ENCODE data around the gene TRPV3. TPM values are rescaled to one million over a fixed set of nuclear protein-coding genes. Genes with fewer than 3 reads are reported as not detected.

The TRPV3 gene
- total and polyA plus RNA-seq, 9 of the 15 experiments (the other 6 are each of a cell fraction or from before 2014, with no cell fraction given), result 0.03 to 0.42 (median 0.11) TPM; not detected in 1

- intact Hi-C loops (cut with micrococcal nuclease) (no loop called here), in situ Hi-C loops (cut with MboI) (no loop called here)
- no peak for ATAC-seq
- Histone ChIP-seq H3K36me3 (ENCODE audit: control insufficient read depth, insufficient read depth, low read length) (no peaks in the 10 kb centered on the region), H3K27ac (ENCODE audit: extremely low read depth, low read depth, low read length) (no peak overlapping the region), H2AFZ (ENCODE audit: low read depth, low read length) (no peak overlapping the region), H3K27me3 (ENCODE audit: control insufficient read depth in 2 of 2, insufficient read depth in 2 of 2, low read length in 2 of 2) (peaks cover 0 to 12% of the 10 kb centered on the region in 2 experiments; a peak in 1 of 5 replicates), H3K4me3 (no peak overlapping the region), H3K9ac (ENCODE audit: insufficient read depth in 1 of 2, low read depth in 2 of 2, low read length in 2 of 2) (no peak overlapping the region), H4K20me1 (replicated peaks; ENCODE audit: control insufficient read depth, insufficient read depth, low read length) (no peaks in the 10 kb centered on the region), H3K9me3 (replicated peaks; ENCODE audit: control insufficient read depth, insufficient read depth, low read depth, low read length) (no peaks in the 10 kb centered on the region), H3K4me1 (replicated peaks in 1 of 2; ENCODE audit: control insufficient read depth in 2 of 2, insufficient read depth in 2 of 2, low read length in 2 of 2) (no peaks in the 10 kb centered on the region), H3K79me2 (ENCODE audit: control insufficient read depth, insufficient read depth, low read length) (no peaks in the 10 kb centered on the region), H3K4me2 (ENCODE audit: insufficient read depth, low read length) (no peak overlapping the region), H3K9me1 (ENCODE audit: control insufficient read depth, insufficient read depth, low read length) (no peaks in the 10 kb centered on the region)
- no peak for DNase-seq (ENCODE audit: extremely low read depth in 1 of 4, low spot score in 3 of 4)
- ChIA-PET POLR2A (no interaction called here), CTCF (ENCODE audit: low intra/inter-chr PET ratio) (no interaction called here)
- no TSS peak for BruUV-seq (replicated peaks)
- WGBS (ENCODE audit: insufficient coverage, low coverage, missing lambda C conversion rate), result no CpG with 5 or more reads among the region's 1 CpG
- TF ChIP-seq ZNF57 (CRISPR knock-in tag; IDR thresholded peaks at IDR 0.05), result no peak
- TF ChIP-seq, protein P1, sequence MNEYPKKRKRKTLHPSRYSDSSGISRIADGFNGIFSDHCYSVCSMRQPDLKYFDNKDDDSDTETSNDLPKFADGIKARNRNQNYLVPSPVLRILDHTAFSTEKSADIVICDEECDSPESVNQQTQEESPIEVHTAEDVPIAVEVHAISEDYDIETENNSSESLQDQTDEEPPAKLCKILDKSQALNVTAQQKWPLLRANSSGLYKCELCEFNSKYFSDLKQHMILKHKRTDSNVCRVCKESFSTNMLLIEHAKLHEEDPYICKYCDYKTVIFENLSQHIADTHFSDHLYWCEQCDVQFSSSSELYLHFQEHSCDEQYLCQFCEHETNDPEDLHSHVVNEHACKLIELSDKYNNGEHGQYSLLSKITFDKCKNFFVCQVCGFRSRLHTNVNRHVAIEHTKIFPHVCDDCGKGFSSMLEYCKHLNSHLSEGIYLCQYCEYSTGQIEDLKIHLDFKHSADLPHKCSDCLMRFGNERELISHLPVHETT (CRISPR knock-in tag; conservative IDR thresholded peaks at IDR 0.05 in 1 of 2, IDR thresholded peaks at IDR 0.05 in 1 of 2), result no peak
- no peak for TF ChIP-seq ARID2 (IDR thresholded peaks at IDR 0.05)
- TF ChIP-seq BRD4 (IDR thresholded peaks at IDR 0.05), result no peak
- TF ChIP-seq, protein P2, sequence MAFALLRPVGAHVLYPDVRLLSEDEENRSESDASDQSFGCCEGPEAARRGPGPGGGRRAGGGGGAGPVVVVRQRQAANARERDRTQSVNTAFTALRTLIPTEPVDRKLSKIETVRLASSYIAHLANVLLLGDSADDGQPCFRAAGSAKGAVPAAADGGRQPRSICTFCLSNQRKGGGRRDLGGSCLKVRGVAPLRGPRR (CRISPR knock-in tag; IDR thresholded peaks at IDR 0.05), result no peak
- no peak for TF ChIP-seq ZNF695 (CRISPR knock-in tag; IDR thresholded peaks at IDR 0.05)
- TF ChIP-seq ZNF75A (CRISPR knock-in tag; IDR thresholded peaks at IDR 0.05), result no peak
- TF ChIP-seq BRD9 (IDR thresholded peaks at IDR 0.05; ENCODE audit: low read depth, partially characterized antibody), result no peak
- TF ChIP-seq POLR2G (IDR thresholded peaks at IDR 0.05; ENCODE audit: low read depth, low read length), result no peak
- TF ChIP-seq, protein P3, sequence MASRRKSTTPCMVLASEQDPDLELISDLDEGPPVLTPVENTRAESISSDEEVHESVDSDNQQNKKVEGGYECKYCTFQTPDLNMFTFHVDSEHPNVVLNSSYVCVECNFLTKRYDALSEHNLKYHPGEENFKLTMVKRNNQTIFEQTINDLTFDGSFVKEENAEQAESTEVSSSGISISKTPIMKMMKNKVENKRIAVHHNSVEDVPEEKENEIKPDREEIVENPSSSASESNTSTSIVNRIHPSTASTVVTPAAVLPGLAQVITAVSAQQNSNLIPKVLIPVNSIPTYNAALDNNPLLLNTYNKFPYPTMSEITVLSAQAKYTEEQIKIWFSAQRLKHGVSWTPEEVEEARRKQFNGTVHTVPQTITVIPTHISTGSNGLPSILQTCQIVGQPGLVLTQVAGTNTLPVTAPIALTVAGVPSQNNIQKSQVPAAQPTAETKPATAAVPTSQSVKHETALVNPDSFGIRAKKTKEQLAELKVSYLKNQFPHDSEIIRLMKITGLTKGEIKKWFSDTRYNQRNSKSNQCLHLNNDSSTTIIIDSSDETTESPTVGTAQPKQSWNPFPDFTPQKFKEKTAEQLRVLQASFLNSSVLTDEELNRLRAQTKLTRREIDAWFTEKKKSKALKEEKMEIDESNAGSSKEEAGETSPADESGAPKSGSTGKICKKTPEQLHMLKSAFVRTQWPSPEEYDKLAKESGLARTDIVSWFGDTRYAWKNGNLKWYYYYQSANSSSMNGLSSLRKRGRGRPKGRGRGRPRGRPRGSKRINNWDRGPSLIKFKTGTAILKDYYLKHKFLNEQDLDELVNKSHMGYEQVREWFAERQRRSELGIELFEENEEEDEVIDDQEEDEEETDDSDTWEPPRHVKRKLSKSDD (conservative IDR thresholded peaks at IDR 0.05; ENCODE audit: low read length), result no peak
- no peak for TF ChIP-seq SMAD4 (CRISPR knock-in tag; conservative IDR thresholded peaks at IDR 0.05)
- FAIRE-seq, result no peak
These were observed 54.3 kb downstream of the TRPV3 start for GRCh38 chr17:3503285-3503684.
